ENCODE data around the gene ECHS1.

ECHS1 gene

GRCh38 chr10:133332936-133333699, 40.0 kb downstream of the ECHS1 start:
- no peak overlapping the region for H3K4me3 ChIP-seq (ENCODE audit: low read depth, low read length)
- no peak for DNase-seq (ENCODE audit: low read depth)
- TF ChIP-seq MYC (IDR thresholded peaks at IDR 0.05; ENCODE audit: low read depth, low read length) (no peak), POLR2A (IDR thresholded peaks at IDR 0.05; ENCODE audit: extremely low read depth, insufficient read length) (no peak)
- TF ChIP-seq, protein P1, sequence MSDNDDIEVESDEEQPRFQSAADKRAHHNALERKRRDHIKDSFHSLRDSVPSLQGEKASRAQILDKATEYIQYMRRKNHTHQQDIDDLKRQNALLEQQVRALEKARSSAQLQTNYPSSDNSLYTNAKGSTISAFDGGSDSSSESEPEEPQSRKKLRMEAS (IDR thresholded peaks at IDR 0.05; ENCODE audit: low read depth, low read length): no peak
- TF ChIP-seq, protein P2, sequence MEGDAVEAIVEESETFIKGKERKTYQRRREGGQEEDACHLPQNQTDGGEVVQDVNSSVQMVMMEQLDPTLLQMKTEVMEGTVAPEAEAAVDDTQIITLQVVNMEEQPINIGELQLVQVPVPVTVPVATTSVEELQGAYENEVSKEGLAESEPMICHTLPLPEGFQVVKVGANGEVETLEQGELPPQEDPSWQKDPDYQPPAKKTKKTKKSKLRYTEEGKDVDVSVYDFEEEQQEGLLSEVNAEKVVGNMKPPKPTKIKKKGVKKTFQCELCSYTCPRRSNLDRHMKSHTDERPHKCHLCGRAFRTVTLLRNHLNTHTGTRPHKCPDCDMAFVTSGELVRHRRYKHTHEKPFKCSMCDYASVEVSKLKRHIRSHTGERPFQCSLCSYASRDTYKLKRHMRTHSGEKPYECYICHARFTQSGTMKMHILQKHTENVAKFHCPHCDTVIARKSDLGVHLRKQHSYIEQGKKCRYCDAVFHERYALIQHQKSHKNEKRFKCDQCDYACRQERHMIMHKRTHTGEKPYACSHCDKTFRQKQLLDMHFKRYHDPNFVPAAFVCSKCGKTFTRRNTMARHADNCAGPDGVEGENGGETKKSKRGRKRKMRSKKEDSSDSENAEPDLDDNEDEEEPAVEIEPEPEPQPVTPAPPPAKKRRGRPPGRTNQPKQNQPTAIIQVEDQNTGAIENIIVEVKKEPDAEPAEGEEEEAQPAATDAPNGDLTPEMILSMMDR (IDR thresholded peaks at IDR 0.05; ENCODE audit: low read depth, low read length): no peak

DNA sequence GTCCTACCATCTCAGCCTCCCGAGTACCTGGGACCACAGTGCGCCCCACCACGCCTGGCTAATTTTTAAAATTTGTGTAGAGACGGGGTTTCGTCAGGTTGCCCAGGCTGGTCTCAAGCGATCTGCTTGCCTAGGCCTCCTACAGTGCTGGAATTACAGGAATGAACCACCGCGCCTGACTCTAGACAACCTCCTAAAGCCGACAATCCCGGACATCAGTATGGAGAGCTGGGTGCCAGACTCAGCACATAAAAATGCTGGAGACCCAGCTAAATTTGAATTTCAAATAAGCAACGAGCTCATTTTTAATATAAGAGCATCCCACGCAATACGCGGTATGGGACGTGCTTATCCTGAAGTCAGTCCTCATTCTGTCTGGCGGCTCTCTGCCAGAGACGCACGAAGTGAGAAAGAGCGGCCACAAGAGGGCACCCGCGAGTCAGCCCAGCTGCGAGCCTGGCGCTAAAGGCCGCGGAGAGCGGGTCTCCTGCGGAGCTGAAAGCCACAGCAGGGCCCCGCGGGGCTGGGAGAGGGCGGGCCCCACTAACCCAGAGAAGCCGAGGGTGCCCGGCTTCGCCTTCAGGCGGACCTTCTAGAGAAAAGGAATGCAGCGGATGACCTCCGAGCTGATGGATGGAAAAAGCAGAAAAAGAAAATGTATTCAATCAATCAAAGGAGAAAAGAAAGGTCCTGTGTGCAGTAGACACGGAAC, 43.5 kb downstream of the ECHS1 start:
- H3K4me3 ChIP-seq (ENCODE audit: low read depth, low read length): no peak overlapping the region
- TF ChIP-seq, protein P2 (IDR thresholded peaks at IDR 0.05; ENCODE audit: low read depth, low read length): peak; percentile 88
- TF ChIP-seq, protein P1 (IDR thresholded peaks at IDR 0.05; ENCODE audit: low read depth, low read length): 0 out of 2 replicates have a peak, but pooled peaks have one; percentile 10
- no peak for TF ChIP-seq MYC (IDR thresholded peaks at IDR 0.05; ENCODE audit: low read depth, low read length)
- DNase-seq (ENCODE audit: low read depth): peak; percentile 92

GRCh38 chr10:133328358-133329343, 44.5 kb downstream of the ECHS1 start:
- DNase-seq (ENCODE audit: low read depth): no peak
- TF ChIP-seq, protein P1 (IDR thresholded peaks at IDR 0.05; ENCODE audit: low read depth, low read length): no peak
- TF ChIP-seq POLR2A (IDR thresholded peaks at IDR 0.05; ENCODE audit: extremely low read depth, insufficient read length): no peak
- TF ChIP-seq, protein P2 (IDR thresholded peaks at IDR 0.05; ENCODE audit: low read depth, low read length): no peak
- TF ChIP-seq MYC (IDR thresholded peaks at IDR 0.05; ENCODE audit: low read depth, low read length): no peak
- no peak overlapping the region for H3K4me3 ChIP-seq (ENCODE audit: low read depth, low read length)

DNA sequence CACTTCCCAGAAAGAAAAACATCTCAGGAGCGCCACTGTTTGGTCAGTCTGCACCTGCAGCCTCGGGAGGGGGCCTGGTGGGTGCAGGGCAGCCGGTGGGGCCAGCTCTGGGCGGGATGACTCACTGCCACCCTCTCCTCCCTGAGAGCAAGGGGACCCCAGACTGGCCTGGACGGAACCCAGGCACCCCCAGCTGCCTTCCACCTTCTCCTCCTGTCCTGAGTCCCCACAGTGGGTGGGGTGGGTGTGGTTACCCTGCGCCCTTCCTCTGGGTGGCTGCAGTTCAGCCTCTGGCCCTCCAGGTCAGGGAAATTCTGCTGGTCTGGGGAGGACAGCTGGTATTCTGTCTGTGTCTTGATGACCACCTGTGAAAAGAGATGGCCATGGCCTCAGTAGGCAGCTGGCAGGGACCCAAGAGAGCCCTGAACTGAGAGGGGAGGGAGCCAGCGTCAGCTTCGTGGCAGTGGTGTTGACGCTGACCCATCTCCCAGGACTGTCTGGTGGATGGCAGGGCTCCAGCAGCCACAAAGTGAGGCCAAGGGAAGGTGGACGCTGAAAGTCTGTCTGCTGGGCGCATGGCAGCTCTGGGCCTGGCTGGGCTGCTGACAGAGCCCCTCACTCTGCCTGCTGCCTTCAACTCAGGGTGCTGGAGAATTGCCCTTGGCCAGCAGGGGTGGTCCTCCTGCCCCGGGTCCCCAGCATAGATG, 45.4 kb downstream of the ECHS1 start:
- TF ChIP-seq POLR2A (IDR thresholded peaks at IDR 0.05; ENCODE audit: extremely low read depth, insufficient read length): no peak
- DNase-seq (ENCODE audit: low read depth): no peak

DNA sequence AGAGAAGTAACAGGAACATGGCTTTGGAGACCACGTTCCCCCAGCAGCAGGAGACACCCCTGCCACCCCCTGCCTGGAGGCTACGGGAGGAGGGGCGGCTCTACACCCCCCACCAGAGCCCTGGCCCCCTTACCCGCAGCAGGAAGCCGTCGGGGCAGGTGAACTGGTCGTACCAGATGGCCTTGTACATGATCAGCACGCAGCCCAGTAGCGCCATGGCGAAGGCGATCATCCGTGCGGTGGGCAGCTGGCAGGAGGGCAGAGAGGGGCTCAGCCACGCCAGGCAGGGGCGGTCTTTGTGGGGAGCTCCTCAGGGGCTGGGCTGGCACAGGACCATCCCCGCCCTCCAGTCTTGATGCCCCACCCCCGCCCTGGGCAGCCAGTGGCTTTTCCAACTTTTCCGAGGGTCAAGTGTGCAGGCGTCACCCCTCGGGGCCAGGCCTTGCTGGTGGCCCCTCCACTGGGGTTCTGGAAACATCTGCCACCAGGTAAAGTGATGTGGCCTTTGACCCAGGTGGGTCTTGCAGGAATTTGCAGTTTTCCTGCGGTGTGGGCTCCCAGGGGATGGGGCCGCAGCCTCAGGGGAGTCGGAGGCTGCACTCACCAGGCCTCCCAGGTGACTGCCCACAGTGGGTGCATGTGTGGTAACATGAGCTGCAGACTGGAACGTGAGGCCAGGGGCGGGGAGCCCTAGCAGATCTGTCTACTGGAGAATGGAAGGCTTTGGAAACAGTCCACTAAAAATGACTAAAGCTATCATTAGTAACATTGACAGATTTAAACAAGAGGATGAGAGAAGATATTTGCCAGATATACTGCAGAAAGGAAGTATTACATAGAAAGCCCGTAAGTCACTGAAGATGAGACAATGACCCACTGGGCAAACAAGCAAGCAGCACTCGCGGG, 46.2 kb downstream of the ECHS1 start:
- DNase-seq (ENCODE audit: low read depth): no peak
- no peak overlapping the region for H3K4me3 ChIP-seq (ENCODE audit: low read depth, low read length)
- no peak for TF ChIP-seq MYC (IDR thresholded peaks at IDR 0.05; ENCODE audit: low read depth, low read length)
- TF ChIP-seq POLR2A (IDR thresholded peaks at IDR 0.05; ENCODE audit: extremely low read depth, insufficient read length): no peak
- TF ChIP-seq, protein P1 (IDR thresholded peaks at IDR 0.05; ENCODE audit: low read depth, low read length): no peak
- TF ChIP-seq, protein P2 (IDR thresholded peaks at IDR 0.05; ENCODE audit: low read depth, low read length): no peak

More for the DNA sequence above, 45.4 kb downstream of the ECHS1 start:
- H3K4me3 ChIP-seq (ENCODE audit: low read depth, low read length): no peak overlapping the region
